GM23248 (cell line): Measurements from ENCODE around the gene NGEF. TPM values are rescaled to one million over a fixed set of nuclear protein-coding genes. Genes with fewer than 3 reads are reported as not detected.

Experiments
- DNase-seq: peaks from one replicate; pipeline ENCODE4 v3.0.0-alpha.2; 2015
- H2AFZ ChIP-seq: fragments of 200-600 bp; sonication (generic); 2 replicates; pipeline ENCODE4 v1.6.1; 2016; ENCODE audit warnings: antibody characterized with exemption
- H3F3A ChIP-seq: fragments of 200-600 bp; sonication (generic); 2 replicates; pipeline ENCODE4 v1.6.1; 2016; ENCODE audit warnings: mild to moderate bottlenecking, antibody characterized with exemption, mixed run types; ENCODE audit not compliant: insufficient read depth
- H3K27ac ChIP-seq: fragments of 200-600 bp; sonication (generic); 2 replicates; pipeline ENCODE4 v1.5.1; 2016; ENCODE audit warnings: mild to moderate bottlenecking
- H3K27me3 ChIP-seq: fragments of 200-600 bp; sonication (generic); replicated peaks from 2 replicates; pipeline ENCODE4 v1.6.1; 2016; ENCODE audit warnings: mild to moderate bottlenecking; ENCODE audit not compliant: insufficient read depth
- H3K36me3 ChIP-seq: fragments of 200-600 bp; sonication (generic); 2 replicates; pipeline ENCODE4 v1.6.1; 2016; ENCODE audit warnings: low read depth, mild to moderate bottlenecking
- H3K4me1 ChIP-seq: fragments of 200-600 bp; sonication (generic); 2 replicates; pipeline ENCODE4 v1.6.1; 2016; ENCODE audit warnings: mild to moderate bottlenecking; ENCODE audit not compliant: insufficient read depth
- H3K4me2 ChIP-seq: fragments of 200-600 bp; sonication (generic); one replicate; pipeline ENCODE4 v1.6.1; 2016; ENCODE audit warnings: mild to moderate bottlenecking; ENCODE audit not compliant: unreplicated experiment
- H3K4me3 ChIP-seq: fragments of 200-600 bp; sonication (generic); 2 replicates; pipeline ENCODE4 v1.5.1; 2016; ENCODE audit warnings: mild to moderate bottlenecking
- H3K79me2 ChIP-seq: fragments of 200-600 bp; sonication (generic); 2 replicates; pipeline ENCODE4 v1.6.1; 2016; ENCODE audit warnings: mild to moderate bottlenecking; ENCODE audit not compliant: insufficient read depth
- H3K9ac ChIP-seq: fragments of 200-600 bp; sonication (generic); 2 replicates; pipeline ENCODE4 v1.6.1; 2016; ENCODE audit warnings: mild to moderate bottlenecking
- H3K9me2 ChIP-seq: fragments of 200-600 bp; sonication (generic); 2 replicates; pipeline ENCODE4 v1.6.1; 2016; ENCODE audit warnings: mixed run types, mild to moderate bottlenecking, moderate library complexity; ENCODE audit not compliant: insufficient read depth
- H3K9me3 ChIP-seq: fragments of 200-600 bp; sonication (generic); one replicate; pipeline ENCODE4 v1.6.1; 2017; ENCODE audit warnings: low read depth
- H4K20me1 ChIP-seq: fragments of 200-600 bp; sonication (generic); 2 replicates; pipeline ENCODE4 v1.6.0; 2016; ENCODE audit not compliant: insufficient read depth
- EZH2 ChIP-seq: fragments of 200-600 bp; sonication (generic); IDR thresholded peaks from 2 replicates; pipeline ENCODE4 v1.6.1; 2018; ENCODE audit warnings: antibody characterized with exemption, mild to moderate bottlenecking; ENCODE audit not compliant: insufficient read depth, poor library complexity, severe bottlenecking
- EZH2phosphoT487 ChIP-seq: fragments of 200-600 bp; sonication (generic); IDR thresholded peaks from 2 replicates; pipeline ENCODE4 v1.6.1; 2018; ENCODE audit warnings: antibody characterized with exemption, moderate library complexity, mild to moderate bottlenecking, low read depth; ENCODE audit not compliant: insufficient read depth
- WGBS, 2 experiments: methylation state at CpG; one replicate each; pipeline ENCODE4 v1.1.6; 2015 to 2017; ENCODE audit warnings: low lambda C conversion rate in 2 of 2, low coverage in 1 of 2; ENCODE audit errors: missing lambda C conversion rate in 2 of 2; 5-methylcytosine and 5-hydroxymethylcytosine counted together
- in situ Hi-C: fragments of 300-500 bp; cut with MboI; formaldehyde crosslinking; loops from 2 replicates; pipeline ENCODE4 v1.15.0; 2020
- polyA plus RNA-seq: library from polyadenylated mRNA; unstranded; fragments of >200 nt; fragmentation: Nextera tagmentation; extraction: Ambion mirVana; gene quantifications from 2 replicates; pipeline ENCODE4 v1.2.1, GENCODE V29; 2016
- total RNA-seq: library from RNA; depleted of rRNA; stranded (reverse); fragments of >200 nt; shearing (Covaris generic); gene quantifications from 2 replicates; pipeline ENCODE4 v1.2.3, GENCODE V29; 2014

The NGEF gene
- total and polyA plus RNA-seq, 2 experiments from 2014 or later: 0.43 TPM; not detected in 1

DNA sequence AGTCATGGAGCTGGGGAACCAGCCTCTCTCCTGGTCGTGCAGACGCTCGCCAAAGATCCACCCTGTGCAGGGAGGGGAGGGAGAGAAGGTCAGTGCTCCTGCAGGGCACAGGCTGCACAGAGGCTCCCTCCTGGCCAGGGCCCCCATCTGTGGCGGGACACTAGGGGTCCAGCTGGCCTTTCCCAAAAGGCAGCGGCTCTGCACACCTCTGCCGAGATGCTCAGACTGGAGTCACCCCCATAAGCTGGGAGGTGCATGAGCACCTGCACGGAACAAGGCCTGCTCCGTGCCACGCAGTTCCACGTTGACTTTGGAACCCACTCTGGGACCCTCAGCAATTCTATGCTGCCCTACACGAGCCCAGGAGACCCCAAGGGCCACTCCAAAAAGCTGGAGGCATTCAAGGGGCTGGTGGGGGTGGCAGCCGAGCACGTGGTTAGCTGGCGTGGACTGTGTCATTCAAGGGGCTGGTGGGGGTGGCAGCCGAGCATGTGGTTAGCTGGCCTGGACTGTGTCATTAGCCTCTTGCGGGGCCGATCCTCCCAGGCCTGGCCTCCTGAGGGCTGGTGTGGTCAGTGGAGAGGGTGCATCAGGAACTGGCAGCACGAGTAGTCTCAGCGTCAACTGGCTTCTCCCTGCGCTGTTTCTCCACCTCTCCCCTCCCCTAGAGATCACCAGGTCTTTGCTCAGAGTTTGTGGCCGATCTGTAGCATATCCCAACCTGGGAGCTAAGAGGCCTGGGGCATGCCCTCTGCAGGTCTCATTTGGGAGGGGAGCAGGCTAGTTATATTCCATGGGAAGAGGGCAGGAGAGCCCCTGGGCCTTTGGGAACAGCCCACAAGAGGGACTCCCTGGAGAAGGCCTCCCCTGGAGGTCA, 133.2 kb downstream of the NGEF start:
- H4K20me1 ChIP-seq: no peaks in the 10 kb centered on the region
- H3K9me3 ChIP-seq: no peaks in the 10 kb centered on the region
- no peaks in the 10 kb centered on the region for H3K9me2 ChIP-seq
- no peak overlapping the region for H3K27ac ChIP-seq
- no peak overlapping the region for H3K4me3 ChIP-seq
- H3K4me1 ChIP-seq: no peaks in the 10 kb centered on the region
- no peaks in the 10 kb centered on the region for H3K36me3 ChIP-seq
- DNase-seq: no peak
- H3K79me2 ChIP-seq: no peaks in the 10 kb centered on the region
- 83 to 90% methylated on average over 19 to 21 of the region's 21 CpGs for WGBS, 2 experiments
- no peak overlapping the region for H3K4me2 ChIP-seq
- H3K27me3 ChIP-seq: no peaks in the 10 kb centered on the region
- in situ Hi-C loops: no loop called here
- H3F3A ChIP-seq: no peaks in the 10 kb centered on the region
- TF ChIP-seq EZH2phosphoT487 (no peak), EZH2 (no peak)
- H3K9ac ChIP-seq: no peak overlapping the region
- no peak overlapping the region for H2AFZ ChIP-seq

DNA sequence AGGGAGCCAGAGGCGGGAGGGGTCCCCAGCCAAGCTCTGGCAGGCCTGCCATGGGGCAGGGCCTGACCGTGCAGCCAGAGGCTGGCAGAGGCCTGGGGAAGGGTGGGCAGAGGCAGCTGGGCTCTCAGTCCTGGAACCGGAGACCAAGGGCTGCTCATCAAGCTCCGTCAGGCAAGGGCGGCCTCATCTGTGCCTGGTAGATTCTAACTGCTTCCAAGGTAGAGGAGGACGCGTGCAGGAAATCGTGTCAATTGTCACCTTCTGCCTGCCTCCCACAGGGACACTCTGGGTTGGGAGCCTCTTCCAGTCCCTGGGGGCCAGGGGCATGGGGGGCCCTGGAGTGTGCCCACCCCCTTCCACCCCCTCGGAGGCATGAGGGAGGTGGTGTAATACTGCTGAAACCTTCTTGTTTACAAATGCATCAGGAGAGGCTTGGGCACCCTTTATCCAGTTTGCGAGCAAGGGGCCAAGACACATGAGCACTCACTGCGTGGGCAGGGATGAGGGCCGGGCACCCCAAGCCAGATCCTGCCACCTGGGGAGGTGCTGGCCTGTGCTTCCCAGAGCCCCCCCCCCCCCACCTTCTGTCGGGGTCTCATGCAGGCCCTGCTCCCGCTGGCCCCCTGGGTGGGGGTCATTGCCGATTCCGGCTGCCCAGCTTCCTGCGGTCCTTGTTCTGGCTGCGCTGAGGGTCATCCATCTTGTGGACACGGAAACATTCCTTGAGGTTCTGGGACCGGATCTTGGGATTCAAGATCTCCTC, 134.0 kb downstream of the NGEF start:
- Histone ChIP-seq H2AFZ (no peak overlapping the region), H3K4me1 (no peaks in the 10 kb centered on the region), H3K27me3 (no peaks in the 10 kb centered on the region), H3K79me2 (no peaks in the 10 kb centered on the region), H3K4me3 (no peak overlapping the region), H3K27ac (no peak overlapping the region), H3F3A (no peaks in the 10 kb centered on the region), H4K20me1 (no peaks in the 10 kb centered on the region), H3K36me3 (no peaks in the 10 kb centered on the region), H3K9ac (no peak overlapping the region), H3K4me2 (no peak overlapping the region), H3K9me3 (no peaks in the 10 kb centered on the region), H3K9me2 (no peaks in the 10 kb centered on the region)
- whole genome bisulfite sequencing, 2 experiments: 89 to 91% methylated on average over 14 to 20 of the region's 20 CpGs
- in situ Hi-C loops: no loop called here
- DNase-seq: no peak
- no peak for TF ChIP-seq EZH2phosphoT487
- TF ChIP-seq EZH2: no peak

DNA sequence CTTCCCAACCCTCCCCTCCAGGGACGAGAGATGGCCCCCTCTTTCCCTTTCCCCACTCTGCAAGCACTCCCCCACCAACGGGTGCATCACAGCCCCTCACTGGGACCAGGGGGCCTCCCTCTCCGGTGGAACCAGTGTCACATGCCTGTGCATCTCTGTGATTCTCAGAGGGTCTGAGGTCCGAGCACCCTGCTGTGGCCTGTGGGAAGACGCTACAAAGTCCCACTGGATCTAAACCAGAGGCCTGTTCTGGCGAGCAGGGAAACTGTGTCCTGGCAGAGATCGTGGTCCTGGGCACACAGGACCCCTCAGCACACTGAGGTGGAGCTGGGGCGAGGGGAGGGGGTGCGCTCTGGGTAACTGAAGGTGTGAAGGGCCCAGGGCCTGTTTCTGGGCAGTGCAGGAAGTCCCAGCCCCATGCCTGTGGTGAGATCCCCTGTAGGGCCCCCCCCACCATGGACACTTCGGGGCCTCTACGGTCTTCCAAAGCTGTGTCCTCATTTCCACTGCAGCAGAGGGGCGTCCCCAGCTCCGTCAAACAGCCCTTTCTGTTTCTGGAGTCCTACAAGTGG, 135.0 kb downstream of the NGEF start:
- H3K9me3 ChIP-seq: no peaks in the 10 kb centered on the region
- in situ Hi-C loops: no loop called here
- 93 to 95% methylated on average over 13 of the region's 13 CpGs for WGBS, 2 experiments

DNA sequence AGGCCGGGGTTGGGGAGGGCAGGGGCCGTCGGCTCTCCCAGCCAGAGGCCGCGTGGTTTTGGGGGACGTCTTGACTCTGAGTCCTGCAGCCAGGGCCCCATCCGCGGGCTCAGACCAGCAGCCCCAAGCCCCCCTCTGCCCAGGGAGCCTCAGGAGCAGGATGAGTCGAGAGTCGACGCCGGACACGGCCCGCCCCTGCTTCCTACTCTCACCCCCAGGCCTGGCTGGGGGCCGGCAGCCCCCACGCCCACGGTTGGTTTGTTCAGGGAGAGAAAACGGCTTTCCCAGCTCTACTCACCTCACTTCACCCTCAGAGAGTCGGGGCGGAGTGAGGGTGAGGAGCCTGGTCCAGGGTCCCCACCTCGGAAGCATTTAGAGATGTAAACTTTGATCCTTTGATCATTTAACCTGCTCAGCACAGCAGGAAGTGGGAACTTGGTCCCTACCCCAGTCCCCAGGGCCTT, 136.0 kb downstream of the NGEF start:
- H3K79me2 ChIP-seq: no peaks in the 10 kb centered on the region
- H4K20me1 ChIP-seq: no peaks in the 10 kb centered on the region
- 0 out of 2 replicates have a peak overlapping the region, but pooled peaks have one; percentile 65 for H3K4me3 ChIP-seq
- no peaks in the 10 kb centered on the region for H3K4me1 ChIP-seq
- H3K36me3 ChIP-seq: no peaks in the 10 kb centered on the region
- no peaks in the 10 kb centered on the region for H3K27me3 ChIP-seq
- no peak overlapping the region for H3K9ac ChIP-seq
- 39 to 41% methylated on average over 13 to 20 of the region's 21 CpGs for WGBS, 2 experiments
- no peak overlapping the region for H2AFZ ChIP-seq
- in situ Hi-C loops: no loop called here
- no peak for TF ChIP-seq EZH2
- no peak for TF ChIP-seq EZH2phosphoT487
- DNase-seq: no peak
- H3K4me2 ChIP-seq: no peak overlapping the region
- no peak overlapping the region for H3K27ac ChIP-seq
- H3K9me2 ChIP-seq: no peaks in the 10 kb centered on the region
- H3K9me3 ChIP-seq: no peaks in the 10 kb centered on the region
- no peaks in the 10 kb centered on the region for H3F3A ChIP-seq

More for the DNA sequence above, 135.0 kb downstream of the NGEF start:
- H3K9ac ChIP-seq: no peak overlapping the region
- H3K79me2 ChIP-seq: no peaks in the 10 kb centered on the region
- H3K4me3 ChIP-seq: no peak overlapping the region
- no peaks in the 10 kb centered on the region for H4K20me1 ChIP-seq
- no peaks in the 10 kb centered on the region for H3K27me3 ChIP-seq
- H3K36me3 ChIP-seq: no peaks in the 10 kb centered on the region
- H3K4me1 ChIP-seq: no peaks in the 10 kb centered on the region
- TF ChIP-seq EZH2phosphoT487 (no peak), EZH2 (no peak)
- no peak overlapping the region for H3K27ac ChIP-seq
- no peak for DNase-seq
- H3K4me2 ChIP-seq: no peak overlapping the region
- no peak overlapping the region for H2AFZ ChIP-seq
- no peaks in the 10 kb centered on the region for H3F3A ChIP-seq
- H3K9me2 ChIP-seq: no peaks in the 10 kb centered on the region
